Mammary epithelial cell (primary cell): ENCODE data around the gene DNM2.

Experiments used
- CTCF ChIP-seq, 2 donors: IDR thresholded peaks in 1 of 2; conservative IDR thresholded peaks in 1 of 2; 2 replicates each; pipeline ENCODE4 v1.5.1; 2011 to 2012; ENCODE audit warnings: inconsistent platforms in 2 of 2, low read length in 2 of 2, mild to moderate bottlenecking in 2 of 2, control low read depth in 1 of 2, low read depth in 1 of 2; ENCODE audit not compliant: insufficient read depth in 1 of 2; ENCODE audit errors: extremely low read depth in 1 of 2
- EZH2 ChIP-seq: IDR thresholded peaks from 2 replicates; pipeline ENCODE4 v1.6.1; 2012; ENCODE audit warnings: low read length, inconsistent platforms, borderline replicate concordance

- TF ChIP-seq CTCF (conservative IDR thresholded peaks at IDR 0.05 in 1 of 2, IDR thresholded peaks at IDR 0.05 in 1 of 2; ENCODE audit: extremely low read depth in 1 of 2, insufficient read depth in 1 of 2, low read depth in 1 of 2, low read length in 2 of 2) (no peak), EZH2 (no peak)
Observed at GRCh38 chr19:10828981-10829821, 111.3 kb downstream of the DNM2 start.
